GM23338 (cell line): ENCODE measurements around the gene KCNAB1. TPM values are rescaled to one million over a fixed set of nuclear protein-coding genes. Genes with fewer than 3 reads are reported as not detected.

Experiments
- ATAC-seq: fragments of 200-7000 bp; cut with Tn5 transposase; 3 replicates; pipeline ENCODE4 v1.9.1; 2020
- DNase-seq: peaks from one replicate; pipeline ENCODE4 v3.0.0-alpha.2; 2015; ENCODE audit warnings: low spot score
- H2AFZ ChIP-seq: fragments of 200-600 bp; sonication (generic); 2 replicates; pipeline ENCODE4 v1.8.0; 2016; ENCODE audit warnings: antibody characterized with exemption, mild to moderate bottlenecking, moderate library complexity
- H3F3A ChIP-seq: fragments of 200-600 bp; sonication (generic); replicated peaks from 2 replicates; pipeline ENCODE4 v1.8.0; 2017; ENCODE audit warnings: antibody characterized with exemption, mixed run types, low read depth
- H3K27ac ChIP-seq: fragments of 200-600 bp; sonication (generic); 2 replicates; pipeline ENCODE4 v1.6.1; 2016; ENCODE audit warnings: low read depth
- H3K27me3 ChIP-seq: fragments of 200-600 bp; sonication (generic); 2 replicates; pipeline ENCODE4 v1.8.0; 2016; ENCODE audit warnings: mild to moderate bottlenecking, mixed run types, moderate library complexity; ENCODE audit not compliant: insufficient read depth
- H3K36me3 ChIP-seq: fragments of 200-600 bp; sonication (generic); 2 replicates; pipeline ENCODE4 v1.8.0; 2016; ENCODE audit warnings: mild to moderate bottlenecking; ENCODE audit not compliant: insufficient read depth
- H3K4me1 ChIP-seq: fragments of 200-600 bp; sonication (generic); 2 replicates; pipeline ENCODE4 v1.8.0; 2016; ENCODE audit warnings: mild to moderate bottlenecking, moderate library complexity; ENCODE audit not compliant: insufficient read depth
- H3K4me2 ChIP-seq: fragments of 200-600 bp; sonication (generic); 2 replicates; pipeline ENCODE4 v1.7.1; 2017; ENCODE audit warnings: mixed run types
- H3K4me3 ChIP-seq: fragments of 200-600 bp; sonication (generic); 2 replicates; pipeline ENCODE4 v1.6.1; 2016; ENCODE audit warnings: mixed run types
- H3K79me2 ChIP-seq: fragments of 200-600 bp; sonication (generic); replicated peaks from 2 replicates; pipeline ENCODE4 v1.8.0; 2017; ENCODE audit warnings: mild to moderate bottlenecking; ENCODE audit not compliant: insufficient read depth
- H3K9me2 ChIP-seq: fragments of 200-600 bp; sonication (generic); 2 replicates; pipeline ENCODE4 v1.8.0; 2017; ENCODE audit not compliant: insufficient read depth
- H4K20me1 ChIP-seq: fragments of 200-600 bp; sonication (generic); replicated peaks from 2 replicates; pipeline ENCODE4 v1.8.0; 2017; ENCODE audit warnings: mild to moderate bottlenecking; ENCODE audit not compliant: insufficient read depth
- H3K27ac Mint-ChIP-seq: 2 replicates; pipeline ENCODE4 v1.8.0; 2020; ENCODE audit warnings: inconsistent platforms, mild to moderate bottlenecking, moderate library complexity, mixed read lengths
- H3K27me3 Mint-ChIP-seq: 3 replicates; pipeline ENCODE4 v1.8.0; 2022; ENCODE audit warnings: low read depth, mild to moderate bottlenecking, moderate library complexity, mixed read lengths, inconsistent platforms; ENCODE audit not compliant: insufficient read depth, poor library complexity
- H3K36me3 Mint-ChIP-seq: 3 replicates; pipeline ENCODE4 v1.8.0; 2021; ENCODE audit warnings: low read depth, mild to moderate bottlenecking, inconsistent platforms, moderate library complexity, mixed read lengths
- H3K4me1 Mint-ChIP-seq: 3 replicates; pipeline ENCODE4 v1.8.0; 2020; ENCODE audit warnings: mild to moderate bottlenecking, inconsistent platforms, mixed read lengths
- H3K4me3 Mint-ChIP-seq: 3 replicates; pipeline ENCODE4 v1.8.0; 2021; ENCODE audit warnings: moderate library complexity, mild to moderate bottlenecking, inconsistent platforms, mixed read lengths
- H3K9me3 Mint-ChIP-seq: 3 replicates; pipeline ENCODE4 v1.8.0; 2020; ENCODE audit warnings: moderate library complexity, mild to moderate bottlenecking, inconsistent platforms, mixed read lengths
- CREB1 ChIP-seq: fragments of 250-450 bp; sonication (Bioruptor Pico); IDR thresholded peaks from 2 replicates; pipeline ENCODE4 v1.5.0; 2020; ENCODE audit warnings: low read depth, mild to moderate bottlenecking, moderate library complexity
- CTCF ChIP-seq, 2 experiments: fragments of 200-600 bp in 1 of 2; sonication (generic) in 1 of 2; conservative IDR thresholded peaks; 2 replicates each; pipeline versions ENCODE4 v1.5.1 to v1.6.1; 2016 to 2017; ENCODE audit warnings: antibody characterized with exemption in 2 of 2, low read depth in 2 of 2, mild to moderate bottlenecking in 2 of 2, moderate library complexity in 1 of 2
- ETS1 ChIP-seq: IDR thresholded peaks from 2 replicates; pipeline ENCODE4 v1.6.1; 2016; ENCODE audit warnings: antibody characterized with exemption
- EZH2phosphoT487 ChIP-seq: fragments of 200-600 bp; sonication (generic); IDR thresholded peaks from one replicate; pipeline ENCODE4 v1.8.1; 2018; ENCODE audit warnings: antibody characterized with exemption; ENCODE audit not compliant: unreplicated experiment
- JUNB ChIP-seq: IDR thresholded peaks from one replicate; pipeline ENCODE4 v1.6.1; 2016; ENCODE audit warnings: antibody characterized with exemption; ENCODE audit not compliant: unreplicated experiment
- NANOG ChIP-seq: IDR thresholded peaks from 2 replicates; pipeline ENCODE4 v1.6.1; 2016; ENCODE audit warnings: antibody characterized with exemption, borderline replicate concordance
- REST ChIP-seq: IDR thresholded peaks from one replicate; pipeline ENCODE4 v1.6.1; 2018; ENCODE audit warnings: antibody characterized with exemption; ENCODE audit not compliant: unreplicated experiment
- STAT1 ChIP-seq: IDR thresholded peaks from one replicate; pipeline ENCODE4 v1.6.1; 2016; ENCODE audit warnings: antibody characterized with exemption; ENCODE audit not compliant: unreplicated experiment
- ZNF114 ChIP-seq: fragments of 250-450 bp; sonication (Bioruptor Pico); IDR thresholded peaks from 2 replicates; pipeline ENCODE4 v1.5.0; 2020; ENCODE audit warnings: mild to moderate bottlenecking, moderate library complexity
- ZNF462 ChIP-seq: fragments of 250-450 bp; sonication (Bioruptor Pico); IDR thresholded peaks from 2 replicates; pipeline ENCODE4 v1.5.0; 2020; ENCODE audit warnings: mild to moderate bottlenecking, moderate library complexity
- polyA plus RNA-seq: library from polyadenylated mRNA; unstranded; fragments of >200 nt; fragmentation: Nextera tagmentation; extraction: Ambion mirVana; gene quantifications from 2 replicates; pipeline ENCODE4 v1.2.1, GENCODE V29; 2016
- total RNA-seq: library from RNA; depleted of rRNA; stranded (reverse); fragments of >200 nt; shearing (Covaris generic); gene quantifications from 2 replicates; pipeline ENCODE4 v1.2.3, GENCODE V29; 2014

KCNAB1 gene
- total and polyA plus RNA-seq, 2 experiments from 2014 or later, result 0.69 to 2.6 TPM

GRCh38 chr3:156581954-156582353 is 461.6 kb downstream of the KCNAB1 start (continued):
- TF ChIP-seq REST (no peak), CTCF (conservative IDR thresholded peaks at IDR 0.05; ENCODE audit: low read depth in 2 of 2) (no peak), CREB1 (no peak), EZH2phosphoT487 (no peak), NANOG (no peak)

- peaks cover 1% of the 10 kb centered on the region for H3K27me3 Mint-ChIP-seq
- no peak overlapping the region for H3K4me3 ChIP-seq
- no peak overlapping the region for H3K4me2 ChIP-seq
- no peak overlapping the region; the same call in 1 of the 2 replicates for H3K27ac Mint-ChIP-seq
- H3K4me1 Mint-ChIP-seq, result no peaks in the 10 kb centered on the region
- H3K9me2 ChIP-seq, result no peaks in the 10 kb centered on the region
- H3K79me2 ChIP-seq, result no peaks in the 10 kb centered on the region
- no peak for DNase-seq
- peaks cover 7% of the 10 kb centered on the region for H3K4me1 ChIP-seq
- no peaks in the 10 kb centered on the region for H4K20me1 ChIP-seq
- no peak overlapping the region for H3K27ac ChIP-seq
- H3K4me3 Mint-ChIP-seq, result no peak overlapping the region
- no peaks in the 10 kb centered on the region for H3K36me3 Mint-ChIP-seq
- no peaks in the 10 kb centered on the region for H3K9me3 Mint-ChIP-seq
- H3F3A ChIP-seq, result no peaks in the 10 kb centered on the region
- H3K36me3 ChIP-seq, result no peaks in the 10 kb centered on the region
- no peak for ATAC-seq
- H3K27me3 ChIP-seq, result no peaks in the 10 kb centered on the region
- no peak overlapping the region for H2AFZ ChIP-seq
- TF ChIP-seq STAT1, result no peak
- TF ChIP-seq ZNF462, result no peak
- TF ChIP-seq CREB1, result no peak
- TF ChIP-seq NANOG, result no peak
- TF ChIP-seq EZH2phosphoT487, result no peak
- TF ChIP-seq ZNF114, result no peak
- TF ChIP-seq JUNB, result no peak
- no peak for TF ChIP-seq ETS1
These were observed 462.3 kb downstream of the KCNAB1 start for GRCh38 chr3:156582532-156583183.
